Endothelial cell of hepatic sinusoid (primary cell): ENCODE data around the gene FOLR3.
"Not testable (repeated sequence)": the region's sequence is repeated elsewhere in the genome, so short reads cannot be mapped to it uniquely, and the experiment has no call there.

ENCODE experiments used
- in situ Hi-C: cut with HindIII; loops from 2 replicates; pipeline ENCODE4 v1.10.0; 2017; ENCODE audit warnings: low sequenced_read_pairs

Gene FOLR3

GRCh38 chr11:72122607-72123006 lies 12.9 kb upstream of the FOLR3 start:
- in situ Hi-C loops: no loop called here

DNA sequence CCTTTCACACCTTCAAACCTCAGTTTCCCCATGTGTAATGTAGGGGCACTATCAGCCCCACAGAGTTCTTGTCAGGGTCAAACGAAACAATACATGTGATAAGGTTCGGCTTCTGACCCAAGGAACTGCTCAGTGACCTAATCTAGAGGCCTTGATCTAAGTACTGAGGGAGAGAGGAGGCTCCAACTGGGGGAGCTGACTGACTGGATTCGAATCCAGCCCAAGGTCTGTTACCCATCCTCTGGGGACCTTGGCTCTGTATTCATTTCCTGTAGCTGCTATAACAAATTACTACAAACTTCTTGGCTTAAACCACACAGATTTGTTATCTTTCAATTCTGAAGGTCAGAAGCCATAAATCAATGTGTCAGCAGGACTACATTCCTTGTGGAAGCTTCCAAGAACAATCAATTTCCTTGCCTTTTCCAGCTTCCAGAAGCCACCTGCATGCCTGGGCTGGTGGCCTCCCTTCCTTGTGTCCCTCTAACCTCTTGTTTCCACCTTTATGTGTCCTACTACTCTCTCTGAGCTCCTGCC lies 12.3 kb upstream of the FOLR3 start:
- in situ Hi-C loops: no loop called here

DNA sequence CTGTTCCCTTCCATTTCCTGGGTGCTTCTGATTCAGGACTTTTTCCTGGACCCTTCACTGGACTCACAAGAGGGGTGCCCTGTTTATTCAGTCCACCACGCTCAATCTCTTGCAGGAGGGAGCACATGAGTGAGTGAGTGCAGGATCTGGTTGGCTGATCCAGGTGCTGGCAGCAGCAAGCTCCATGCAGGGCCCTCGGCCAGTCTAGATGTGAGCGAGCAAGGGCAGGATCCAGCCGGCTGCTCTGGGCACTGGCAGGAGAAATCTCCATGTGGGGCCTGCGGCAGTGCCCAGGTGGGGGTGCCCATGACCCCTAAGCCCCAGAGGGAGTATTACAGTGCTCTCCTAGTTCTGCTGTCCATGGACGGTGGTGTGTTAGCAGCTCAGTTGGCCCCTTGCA lies 11.5 kb upstream of the FOLR3 start:
- in situ Hi-C loops: no loop called here

GRCh38 chr11:72125956-72126355 lies 9.6 kb upstream of the FOLR3 start:
- in situ Hi-C loops: no loop called here

DNA sequence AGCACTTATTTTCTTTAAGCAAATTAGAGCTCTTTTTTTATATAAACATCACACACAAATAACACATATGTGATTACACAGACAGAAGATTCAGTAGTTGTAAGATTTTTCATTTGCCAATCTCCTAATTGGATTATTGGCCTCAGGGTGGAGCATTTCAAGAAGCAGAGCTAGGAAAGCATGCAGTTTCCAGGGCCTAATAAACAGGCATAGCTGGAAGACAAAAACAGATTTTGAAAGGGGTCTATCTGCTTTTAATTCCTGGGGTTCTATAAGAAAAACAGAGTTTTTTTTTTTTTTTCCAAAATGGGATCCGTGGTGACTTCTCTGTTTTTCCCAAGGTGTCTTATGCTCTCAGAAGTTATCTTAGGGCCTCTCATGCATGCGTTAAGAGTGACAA lies 7.6 kb upstream of the FOLR3 start:
- in situ Hi-C loops: no loop called here

- in situ Hi-C loops: no loop called here
Measured at GRCh38 chr11:72129381-72129780, 6.1 kb upstream of the FOLR3 start.

GRCh38 chr11:72132646-72133045 lies 2.9 kb upstream of the FOLR3 start:
- in situ Hi-C loops: no loop called here

DNA sequence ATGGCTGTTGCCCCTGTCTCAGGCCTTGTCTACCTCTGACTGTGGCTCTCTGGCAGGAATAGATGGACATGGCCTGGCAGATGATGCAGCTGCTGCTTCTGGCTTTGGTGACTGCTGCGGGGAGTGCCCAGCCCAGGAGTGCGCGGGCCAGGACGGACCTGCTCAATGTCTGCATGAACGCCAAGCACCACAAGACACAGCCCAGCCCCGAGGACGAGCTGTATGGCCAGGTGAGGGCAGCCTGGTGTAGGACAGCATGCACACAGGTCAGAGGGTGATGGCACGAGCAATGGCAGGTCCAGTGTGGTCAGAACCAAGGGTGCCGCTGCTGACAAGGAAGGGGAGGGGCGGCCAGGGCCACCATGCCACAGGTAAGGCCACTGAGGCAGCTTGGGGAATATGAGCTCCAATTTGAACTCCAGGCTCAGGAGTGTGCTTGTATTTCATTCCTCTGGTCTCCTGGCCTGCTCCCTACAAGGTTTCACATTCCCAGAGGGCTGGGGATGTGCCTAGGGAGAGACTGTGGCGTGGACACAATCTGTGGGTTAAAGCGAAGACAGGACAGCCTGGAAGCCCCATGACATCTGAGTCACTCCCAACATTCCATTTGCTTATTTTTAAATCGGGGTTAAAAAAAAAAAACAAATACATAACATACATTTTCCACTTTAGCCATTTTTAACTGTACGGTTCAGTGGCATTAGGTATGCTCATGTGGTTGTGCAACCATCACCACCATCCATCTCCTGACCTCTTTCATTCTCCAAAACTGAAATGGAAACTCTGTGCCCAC lies 562 bp downstream of the FOLR3 start:
- in situ Hi-C loops: no loop called here

DNA sequence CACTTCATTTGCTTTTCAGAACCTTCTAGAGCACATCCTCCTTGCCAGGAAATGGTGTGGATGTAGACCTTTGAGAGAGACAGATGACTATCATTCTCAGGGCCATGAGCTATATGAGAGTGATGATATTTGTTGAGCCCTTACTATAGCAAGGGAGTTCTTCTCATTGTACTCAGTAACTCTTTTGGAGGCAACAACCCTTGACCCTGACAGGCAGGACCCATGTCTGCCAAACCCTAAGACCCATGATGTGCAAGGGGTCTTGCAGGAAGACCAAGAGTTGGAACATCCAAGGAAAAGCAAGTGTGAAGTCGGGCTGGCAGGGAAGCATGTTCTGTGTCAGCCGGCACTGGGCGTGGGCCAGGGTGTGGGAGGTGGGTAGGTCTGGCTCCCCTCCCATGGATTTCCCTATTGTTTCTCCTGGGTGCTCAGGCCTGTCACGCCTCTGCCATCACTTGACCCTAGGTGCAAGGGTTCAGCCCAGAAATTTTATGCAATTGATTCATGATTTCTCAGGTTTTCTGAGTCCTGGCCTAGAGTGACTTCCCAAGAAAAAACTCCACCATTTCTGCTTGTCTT lies 1.2 kb downstream of the FOLR3 start:
- in situ Hi-C loops: no loop called here

DNA sequence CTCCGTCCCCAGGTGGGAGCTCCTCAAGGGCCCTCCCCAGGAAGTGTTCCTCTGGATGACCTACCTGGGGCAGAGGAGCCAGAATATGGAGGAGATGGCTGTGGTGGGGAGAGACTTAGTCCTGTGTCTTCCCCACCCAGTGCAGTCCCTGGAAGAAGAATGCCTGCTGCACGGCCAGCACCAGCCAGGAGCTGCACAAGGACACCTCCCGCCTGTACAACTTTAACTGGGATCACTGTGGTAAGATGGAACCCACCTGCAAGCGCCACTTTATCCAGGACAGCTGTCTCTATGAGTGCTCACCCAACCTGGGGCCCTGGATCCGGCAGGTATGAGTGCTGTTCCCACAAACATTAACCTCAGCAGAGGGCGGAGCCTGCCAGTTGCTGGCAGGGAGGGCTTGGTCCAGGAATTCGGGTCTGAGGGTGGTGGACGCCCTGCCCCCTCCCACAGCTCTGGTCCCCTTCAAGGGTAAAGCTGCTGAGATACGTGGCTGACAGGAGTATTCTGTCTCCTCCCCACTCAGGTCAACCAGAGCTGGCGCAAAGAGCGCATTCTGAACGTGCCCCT lies 3.4 kb downstream of the FOLR3 start:
- in situ Hi-C loops: no loop called here

DNA sequence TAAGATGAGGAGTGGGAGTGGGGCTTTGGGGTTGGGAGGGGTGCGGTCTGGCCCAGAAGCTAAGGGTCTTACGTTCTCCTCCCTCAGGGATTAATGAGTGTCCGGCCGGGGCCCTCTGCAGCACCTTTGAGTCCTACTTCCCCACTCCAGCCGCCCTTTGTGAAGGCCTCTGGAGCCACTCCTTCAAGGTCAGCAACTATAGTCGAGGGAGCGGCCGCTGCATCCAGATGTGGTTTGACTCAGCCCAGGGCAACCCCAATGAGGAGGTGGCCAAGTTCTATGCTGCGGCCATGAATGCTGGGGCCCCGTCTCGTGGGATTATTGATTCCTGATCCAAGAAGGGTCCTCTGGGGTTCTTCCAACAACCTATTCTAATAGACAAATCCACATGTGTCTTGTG lies 4.0 kb downstream of the FOLR3 start:
- in situ Hi-C loops: no loop called here

GRCh38 chr11:72140661-72141060 lies 5.1 kb downstream of the FOLR3 start:
- in situ Hi-C loops: no loop called here

DNA sequence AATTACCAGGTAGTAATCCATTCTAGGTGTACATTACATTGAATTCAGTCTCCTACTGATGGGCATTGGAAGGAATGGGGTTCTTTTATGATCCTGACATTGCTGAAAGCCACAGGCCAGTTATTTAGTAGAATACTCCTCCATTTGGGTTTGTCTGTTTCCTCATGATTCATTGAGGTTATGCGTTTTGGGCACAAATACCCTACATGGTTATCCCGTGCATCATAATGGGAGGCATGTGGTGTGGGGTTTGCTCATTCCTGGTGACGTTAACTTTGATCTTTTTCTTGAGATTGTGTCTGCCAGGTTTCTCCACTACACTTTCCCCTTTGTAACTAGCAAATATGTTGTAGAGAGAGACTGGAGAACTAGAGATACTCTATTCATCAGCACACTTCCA lies 5.5 kb downstream of the FOLR3 start:
- in situ Hi-C loops: no loop called here

DNA sequence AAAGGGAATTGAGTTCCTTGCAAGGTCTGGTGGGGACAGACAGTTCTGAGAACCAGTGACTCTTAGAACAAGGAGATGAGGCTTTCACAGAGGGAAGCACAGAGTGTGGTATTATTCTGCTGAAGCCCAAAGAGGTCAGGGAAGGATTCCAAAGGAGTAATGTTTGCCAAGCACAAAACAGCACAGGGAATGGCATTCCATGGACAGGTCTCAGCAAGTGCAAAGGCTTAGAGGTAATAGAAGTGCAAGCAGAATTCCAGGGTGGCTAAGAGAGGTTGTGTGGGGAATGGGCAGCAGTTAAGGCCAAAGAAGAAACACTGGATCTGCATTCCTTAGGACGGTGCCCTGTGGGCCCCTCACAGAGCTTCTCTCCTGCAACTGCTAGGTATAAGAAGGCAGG lies 6.6 kb downstream of the FOLR3 start:
- in situ Hi-C loops: not testable (repeated sequence)

DNA sequence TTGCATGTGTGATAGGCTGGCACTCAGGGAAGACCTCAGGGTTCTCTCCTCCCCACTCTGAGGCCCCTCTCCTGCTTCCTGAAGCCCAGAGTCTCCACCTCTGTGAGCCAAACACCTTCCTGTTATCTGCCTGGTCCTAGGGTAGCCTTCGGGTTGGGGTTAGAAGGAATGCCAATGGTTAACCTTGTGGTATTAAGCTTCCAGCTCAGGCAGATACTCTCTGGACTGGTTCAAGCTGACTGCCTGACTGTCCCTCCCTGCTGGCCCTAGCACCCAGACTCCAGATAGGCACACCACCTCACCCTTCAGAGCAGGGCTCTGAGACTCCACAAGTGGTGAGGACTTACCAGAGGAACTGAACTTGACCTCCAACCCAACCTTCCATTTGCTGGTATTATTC lies 7.0 kb downstream of the FOLR3 start:
- in situ Hi-C loops: not testable (repeated sequence)

DNA sequence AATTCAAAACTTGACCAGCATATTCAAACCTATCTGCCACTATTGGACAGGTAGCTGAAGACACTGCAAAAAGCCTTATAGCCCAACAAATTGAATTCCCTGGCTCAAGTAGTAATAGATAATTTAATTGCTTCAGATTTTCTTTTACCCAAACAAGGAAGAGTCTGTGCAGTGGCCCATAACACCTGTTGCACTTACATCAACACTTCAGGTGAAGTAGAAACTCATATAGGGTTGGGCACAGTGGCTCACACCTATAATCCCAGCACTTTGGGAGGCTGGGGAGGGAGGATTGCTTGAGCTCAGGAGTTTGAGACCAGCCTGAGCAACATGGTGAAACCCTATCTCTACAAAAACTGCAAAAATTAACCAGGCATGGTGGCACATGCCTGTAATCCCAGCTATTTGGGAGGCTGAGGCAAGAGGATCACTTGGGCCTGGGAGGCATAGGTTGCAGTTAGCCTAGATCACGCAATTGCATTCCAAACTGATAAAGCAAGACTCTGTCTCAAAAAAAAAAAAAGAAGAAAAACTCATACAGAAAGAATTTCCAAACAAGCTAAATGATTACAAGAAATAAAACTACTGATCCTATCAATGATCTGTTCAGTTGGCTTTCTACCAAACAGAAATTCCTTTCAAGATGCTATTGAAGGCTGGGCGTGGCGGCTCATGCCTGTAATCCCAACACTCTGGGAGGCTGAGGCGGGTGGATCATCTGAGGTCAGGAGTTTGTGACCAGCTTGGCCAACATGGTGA lies 9.5 kb downstream of the FOLR3 start:
- in situ Hi-C loops: no loop called here

GRCh38 chr11:72146625-72147024 lies 11.1 kb downstream of the FOLR3 start:
- in situ Hi-C loops: no loop called here

GRCh38 chr11:72150882-72151281 lies 15.4 kb downstream of the FOLR3 start:
- in situ Hi-C loops: no loop called here

- in situ Hi-C loops: not testable (repeated sequence)
Measured at GRCh38 chr11:72153874-72154273, 18.3 kb downstream of the FOLR3 start.

GRCh38 chr11:72154816-72155215 lies 19.3 kb downstream of the FOLR3 start:
- in situ Hi-C loops: no loop called here

- in situ Hi-C loops: no loop called here
Measured at GRCh38 chr11:72155751-72156150, 20.2 kb downstream of the FOLR3 start.
